GM19328 (cell line): Measurements from ENCODE around the gene CDK10.
A peak's percentile ranks its signal among the peaks of the same experiment; 100 is the strongest.
"Not testable (repeated sequence)": the region's sequence is repeated elsewhere in the genome, so short reads cannot be mapped to it uniquely, and the experiment has no call there.

Source experiments
- ATAC-seq: cut with Tn5 transposase; IDR thresholded peaks from one replicate; pipeline ENCODE4 v1.9.1; 2021; ENCODE audit warnings: mild to moderate bottlenecking, moderate library complexity; ENCODE audit not compliant: unreplicated experiment

The CDK10 gene

GRCh38 chr16:89695086-89695874 lies 8.8 kb downstream of the CDK10 start:
- no peak for ATAC-seq

DNA sequence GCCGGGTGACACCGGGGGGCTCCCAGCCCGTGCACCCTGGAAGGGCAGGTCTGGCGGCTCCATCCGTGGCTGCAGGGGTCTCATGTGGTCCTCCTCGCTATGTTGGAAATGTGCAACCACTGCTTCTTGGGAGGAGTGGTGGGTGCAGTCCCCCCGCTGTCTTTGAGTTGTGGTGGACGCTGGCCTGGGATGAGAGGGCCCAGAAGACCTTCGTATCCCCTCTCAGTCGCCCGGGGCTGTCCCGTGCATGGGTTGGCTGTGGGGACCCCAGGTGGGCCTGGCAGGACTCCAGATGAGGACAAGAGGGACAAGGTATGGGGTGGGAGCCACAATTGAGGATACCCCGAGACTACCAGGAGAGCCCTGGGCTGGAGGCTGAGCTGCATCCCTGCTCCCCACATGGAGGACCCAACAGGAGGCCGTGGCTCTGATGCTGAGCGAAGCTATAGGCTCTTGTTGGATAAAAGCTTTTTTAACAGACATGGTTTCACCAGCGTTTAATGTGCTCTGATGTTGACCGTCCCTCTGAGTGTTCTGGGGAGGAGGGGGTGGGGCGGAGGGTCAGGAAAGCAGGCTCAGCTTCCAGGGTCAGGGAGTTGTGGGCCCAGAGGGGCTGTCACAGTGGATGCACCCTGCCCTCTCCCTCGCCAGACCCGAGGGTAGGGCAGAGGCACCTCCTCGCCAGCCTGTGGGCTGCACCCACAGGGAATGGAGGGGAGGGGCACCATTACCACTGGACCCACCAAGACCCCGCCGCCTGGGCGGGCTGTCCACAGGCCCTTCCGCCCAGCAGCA lies 9.6 kb downstream of the CDK10 start:
- no peak for ATAC-seq

DNA sequence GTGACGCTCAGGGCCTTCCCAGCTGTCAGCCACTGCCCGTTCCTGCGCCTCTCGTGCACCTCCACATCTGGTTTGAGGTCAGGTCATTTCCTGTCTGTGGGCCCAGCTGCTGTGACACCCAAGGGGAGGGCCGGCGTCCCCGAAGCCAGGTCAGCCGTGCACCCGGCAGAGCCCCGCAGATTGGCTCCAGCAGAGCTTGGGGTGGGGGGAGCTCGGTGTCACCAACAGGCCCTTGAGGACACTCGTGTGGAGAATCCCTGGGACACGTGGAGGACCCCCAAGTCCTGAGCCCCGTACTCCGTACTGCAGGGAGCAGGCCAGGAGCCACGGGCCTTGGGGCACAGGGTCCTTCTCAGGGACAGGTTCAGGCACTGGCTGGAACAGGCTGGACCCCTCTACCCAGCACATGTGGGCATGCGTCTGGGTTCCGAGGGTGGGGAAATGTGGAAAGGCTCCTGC lies 10.2 kb downstream of the CDK10 start:
- no peak for ATAC-seq

DNA sequence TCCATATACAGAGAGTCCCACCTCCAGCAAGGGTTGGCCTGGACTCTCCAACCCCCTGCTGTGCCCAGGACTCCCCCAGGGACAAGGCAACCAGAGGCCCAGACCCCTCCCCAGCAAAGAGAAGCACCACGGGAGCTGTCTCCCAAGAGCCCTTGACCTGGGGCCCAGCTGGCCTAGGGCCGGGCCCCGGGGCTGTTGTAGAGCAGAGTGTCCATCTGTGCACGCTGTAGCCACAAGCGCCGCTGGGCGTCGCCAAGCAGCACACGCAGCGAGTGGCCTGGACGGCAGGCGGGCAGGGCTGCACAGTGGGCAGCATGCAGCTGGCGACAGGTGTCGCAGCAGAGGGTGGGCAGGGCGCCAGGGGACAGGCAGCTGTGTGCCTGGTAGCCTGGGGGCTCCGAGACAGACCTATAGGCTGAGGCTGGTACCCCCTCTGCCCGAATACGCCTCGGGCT lies 10.7 kb downstream of the CDK10 start:
- ATAC-seq: no peak

- no peak for ATAC-seq
These were observed 11.3 kb downstream of the CDK10 start for GRCh38 chr16:89697616-89698331.

GRCh38 chr16:89698717-89699116 lies 12.2 kb downstream of the CDK10 start:
- ATAC-seq: not testable (repeated sequence)

DNA sequence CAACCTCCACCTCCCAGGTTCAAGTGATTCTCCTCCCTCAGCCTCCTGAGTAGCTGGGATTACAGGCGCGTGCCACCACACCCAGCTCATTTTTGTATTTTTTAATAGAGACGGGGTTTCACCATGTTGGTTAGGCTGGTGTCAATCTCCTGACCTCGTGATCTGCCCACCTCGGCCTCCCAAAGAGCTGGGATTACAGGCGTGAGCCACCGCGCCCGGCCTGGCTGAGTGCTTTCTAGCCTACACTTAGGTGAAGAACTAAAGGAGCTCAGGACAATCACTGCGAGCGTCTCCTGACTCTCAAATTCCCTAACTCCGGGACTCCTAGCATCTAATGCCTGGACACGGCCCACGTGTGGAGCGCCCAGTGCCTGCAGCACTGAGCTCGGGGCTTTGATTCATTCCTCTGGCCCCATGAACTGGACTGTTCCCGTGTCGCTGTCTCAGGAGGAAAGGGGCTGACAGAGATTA lies 13.2 kb downstream of the CDK10 start:
- ATAC-seq: not testable (repeated sequence)

DNA sequence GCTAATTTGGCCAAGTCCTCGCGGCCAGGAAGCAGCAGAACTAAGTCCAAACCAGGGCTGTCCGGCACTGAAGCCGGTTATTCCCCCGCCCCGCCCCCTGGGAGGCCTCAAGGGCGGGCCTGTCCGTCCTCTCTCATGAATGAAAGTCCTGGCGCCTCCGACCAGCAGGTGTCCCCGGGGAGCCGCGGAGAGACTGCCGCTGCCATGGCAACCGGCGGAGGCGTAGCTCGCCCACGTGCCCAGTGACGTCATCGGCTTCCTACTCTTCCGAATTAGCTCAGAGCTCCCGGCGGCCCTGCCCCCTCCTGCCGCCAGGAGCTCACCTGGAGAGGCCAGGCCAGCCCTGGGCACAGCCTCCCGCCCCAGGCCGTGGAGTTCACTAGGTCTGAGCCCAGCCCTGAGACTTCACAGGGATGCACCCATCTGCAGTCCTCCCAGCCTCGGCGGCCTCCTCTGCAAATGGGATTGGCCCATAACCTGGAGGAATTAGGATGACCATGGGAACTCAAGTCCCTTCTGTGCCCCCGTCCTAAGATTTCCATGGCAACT lies 13.7 kb downstream of the CDK10 start:
- peak; percentile 35 for ATAC-seq

- no peak for ATAC-seq
These were observed 14.3 kb downstream of the CDK10 start for GRCh38 chr16:89700649-89701424.

DNA sequence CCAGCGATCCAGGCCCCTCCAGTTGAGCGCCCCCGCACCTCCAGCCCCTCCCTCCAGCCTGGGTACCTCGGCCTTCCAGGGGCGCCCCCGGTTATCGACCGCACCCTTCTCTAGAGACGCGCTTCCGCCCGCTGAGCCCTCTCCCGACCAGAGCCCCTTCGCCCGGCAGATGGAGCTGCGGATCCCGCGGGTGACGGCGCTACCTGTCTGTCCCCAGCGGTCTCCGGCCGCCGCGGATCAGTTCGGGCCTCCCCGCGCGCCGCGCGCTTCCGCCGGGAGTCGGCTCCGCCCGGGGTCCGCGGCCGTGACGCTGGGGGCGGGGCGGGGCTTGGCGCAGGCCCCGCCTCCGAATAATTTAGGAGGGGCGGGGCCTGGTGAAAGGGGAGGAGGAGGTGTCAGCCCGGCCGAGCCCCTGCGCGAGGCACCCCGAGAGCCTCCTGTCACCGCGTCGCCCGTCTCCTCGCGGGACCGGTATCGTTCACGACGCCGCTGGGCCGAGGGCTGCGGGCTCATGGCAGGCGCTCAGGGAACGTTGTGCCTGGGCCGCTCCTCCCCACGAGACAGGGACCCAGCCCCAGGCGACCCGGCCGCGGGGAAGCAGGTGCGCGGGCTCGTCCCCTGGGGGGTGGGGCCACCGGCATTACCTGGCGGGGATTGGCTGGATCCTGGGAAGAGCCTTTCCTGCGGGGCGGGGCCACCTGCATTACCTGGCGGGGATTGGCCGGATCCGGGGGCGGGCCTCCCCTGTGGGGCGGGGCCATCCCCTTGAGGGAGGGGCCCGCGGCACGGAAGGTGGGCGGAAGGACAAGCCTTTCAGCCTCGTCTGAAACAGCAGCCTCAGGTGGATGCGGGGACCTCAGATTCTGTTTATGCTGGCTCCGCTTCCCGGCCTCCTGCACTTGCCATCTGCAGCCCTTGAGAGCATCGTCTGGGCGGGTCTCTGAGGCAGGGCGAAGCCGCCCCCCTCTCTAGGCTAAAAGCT lies 15.2 kb downstream of the CDK10 start, which contains the start of gene SPATA2L:
Gene SPATA2L (minus strand): TSS at position 281 of the 982 bp plus-strand sequence. CDS start 473 bp downstream, outside the sequence.
- peak; percentile 73 for ATAC-seq

DNA sequence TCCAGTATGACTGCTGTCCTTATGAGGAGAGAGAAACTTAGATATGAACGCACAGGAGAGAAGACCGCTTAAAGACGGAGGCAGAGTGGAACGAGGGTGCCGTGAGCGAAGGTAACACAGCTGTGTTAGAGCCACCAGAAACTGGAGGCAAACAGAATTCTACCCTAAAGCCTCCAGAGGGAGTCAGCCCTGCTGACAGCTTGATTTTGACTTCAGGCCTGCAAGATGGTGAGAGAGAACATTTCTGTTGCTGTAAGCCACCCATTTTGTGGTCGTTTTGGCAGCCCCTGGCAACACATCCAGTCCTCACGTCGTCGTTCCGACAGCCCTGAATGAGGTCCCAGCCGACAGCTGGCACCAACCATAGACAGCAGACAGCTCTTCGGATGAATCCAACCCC lies 17.8 kb downstream of the CDK10 start:
- no peak for ATAC-seq

GRCh38 chr16:89705006-89705405 lies 18.5 kb downstream of the CDK10 start:
- ATAC-seq: no peak

GRCh38 chr16:89706518-89707260 lies 20.2 kb downstream of the CDK10 start:
- no peak for ATAC-seq

- no peak for ATAC-seq
These were observed 21.2 kb downstream of the CDK10 start for GRCh38 chr16:89707695-89708094.

DNA sequence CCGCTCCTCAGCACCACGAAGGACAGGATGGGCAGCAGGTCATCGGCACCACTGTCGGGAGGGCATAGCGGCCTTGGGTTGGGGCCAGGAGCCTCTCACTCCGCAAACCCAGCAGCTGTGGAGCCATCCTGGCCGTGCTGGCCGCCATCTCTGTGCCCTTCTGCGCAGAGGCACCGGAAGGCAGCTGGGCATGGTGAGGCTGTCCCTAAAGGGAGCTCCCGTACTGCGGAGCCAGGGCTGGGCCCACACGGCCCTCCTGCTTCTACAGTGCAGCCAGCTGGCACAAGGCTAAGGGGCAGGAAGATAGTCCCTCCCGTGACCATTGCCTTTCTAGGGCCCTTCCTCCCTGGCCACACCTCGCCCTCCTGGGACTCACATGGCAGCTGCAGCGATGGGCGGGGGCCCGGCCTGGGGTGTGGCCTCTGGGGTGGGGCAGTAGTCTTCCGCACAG lies 22.0 kb downstream of the CDK10 start:
- ATAC-seq: no peak

- ATAC-seq: no peak
These were observed 22.7 kb downstream of the CDK10 start for GRCh38 chr16:89709166-89709565.

- ATAC-seq: no peak
These were observed 23.4 kb downstream of the CDK10 start for GRCh38 chr16:89709716-89710432.
